ENCODE measurements around the gene SLC35A1.

- TF ChIP-seq CTCF (IDR thresholded peaks at IDR 0.05; ENCODE audit: control extremely low read depth in 1 of 3, insufficient read depth in 1 of 3, low read depth in 1 of 3, low read length in 3 of 3) (no peak), JUND (IDR thresholded peaks at IDR 0.05; ENCODE audit: low read length) (no peak), RAD21 (IDR thresholded peaks at IDR 0.05 in 1 of 2, conservative IDR thresholded peaks at IDR 0.05 in 1 of 2; ENCODE audit: low read depth in 2 of 2, low read length in 2 of 2) (no peak), POLR2A (IDR thresholded peaks at IDR 0.05; ENCODE audit: control extremely low read depth in 1 of 2, low read depth in 2 of 2, low read length in 2 of 2) (no peak), JUN (IDR thresholded peaks at IDR 0.05; ENCODE audit: low read depth, low read length) (no peak), RFX5 (IDR thresholded peaks at IDR 0.05; ENCODE audit: borderline replicate concordance, low read depth, low read length) (no peak), SIN3A (conservative IDR thresholded peaks at IDR 0.05 in 1 of 2, IDR thresholded peaks at IDR 0.05 in 1 of 2; ENCODE audit: low read depth in 1 of 2, low read length in 2 of 2) (no peak)
Measured at GRCh38 chr6:87484491-87484890, 11.7 kb downstream of the SLC35A1 start.

Data from H1 (cell line).